IMR-90 (cell line): ENCODE results near the gene OVCA2. TPM values are rescaled to one million over a fixed set of nuclear protein-coding genes. Genes with fewer than 3 reads are reported as not detected.

Experiments used
- ATAC-seq: fragments of 200-7000 bp; cut with Tn5 transposase; 2 replicates; pipeline ENCODE4 v1.9.1; 2020; ENCODE audit warnings: low read depth, mild to moderate bottlenecking, moderate library complexity
- BruUV-seq: library from RNA; stranded (reverse); fragments of 400-500 nt; replicated peaks from 2 replicates; lab custom pipeline; 2021; lab: Mats Ljungman, UMichigan
- CTCF ChIA-PET: fragments of 300-600 bp; formaldehyde crosslinking; extraction: SDS; loops from one replicate; lab custom pipeline; 2021; ENCODE audit warnings: antibody characterized with exemption; lab: Yijun Ruan, JAX
- POLR2A ChIA-PET: fragments of 300-600 bp; sonication (Branson Sonifier 250); formaldehyde crosslinking; loops from one replicate; lab custom pipeline; 2022; ENCODE audit warnings: antibody characterized with exemption; ENCODE audit not compliant: unreplicated experiment; lab: Charles Lee
- DNase-seq: peaks from one replicate; pipeline ENCODE4 v3.0.0; 2013
- H2AFZ ChIP-seq: replicated peaks from 2 replicates; pipeline ENCODE3; 2013; ENCODE audit warnings: low read length, mild to moderate bottlenecking; ENCODE audit not compliant: poor library complexity
- H2AK5ac ChIP-seq: 2 replicates; pipeline ENCODE4 v1.6.1; 2013; ENCODE audit warnings: low read depth, low read length, inconsistent platforms
- H2AK9ac ChIP-seq: replicated peaks from 2 replicates; pipeline ENCODE3; 2013; ENCODE audit warnings: mild to moderate bottlenecking, low read depth, low read length, moderate library complexity; ENCODE audit not compliant: poor library complexity
- H2BK120ac ChIP-seq: 2 replicates; pipeline ENCODE4 v1.6.1; 2013; ENCODE audit warnings: low read depth, low read length, inconsistent platforms
- H2BK15ac ChIP-seq: 3 replicates; pipeline ENCODE4 v1.6.1; 2013; ENCODE audit warnings: low read depth, low read length, inconsistent platforms
- H2BK20ac ChIP-seq: 2 replicates; pipeline ENCODE4 v1.6.1; 2013; ENCODE audit warnings: low read depth, mild to moderate bottlenecking, inconsistent platforms, low read length, moderate library complexity
- H2BK5ac ChIP-seq: 2 replicates; pipeline ENCODE4 v1.6.1; 2013; ENCODE audit warnings: mild to moderate bottlenecking, low read depth, low read length, inconsistent platforms; ENCODE audit not compliant: poor library complexity, severe bottlenecking
- H3K14ac ChIP-seq: replicated peaks from 2 replicates; pipeline ENCODE4 v1.6.1; 2013; ENCODE audit warnings: low read depth, low read length, inconsistent platforms
- H3K18ac ChIP-seq: 2 replicates; pipeline ENCODE4 v1.6.1; 2013; ENCODE audit warnings: low read depth, low read length, control low read depth
- H3K23ac ChIP-seq: 2 replicates; pipeline ENCODE4 v1.6.1; 2013; ENCODE audit warnings: low read depth, low read length, inconsistent platforms
- H3K27ac ChIP-seq: 2 replicates; pipeline ENCODE4 v1.5.1; 2013; ENCODE audit warnings: mild to moderate bottlenecking, control low read depth, low read length; ENCODE audit not compliant: insufficient read depth
- H3K27me3 ChIP-seq: 2 replicates; pipeline ENCODE4 v1.6.1; 2013; ENCODE audit warnings: low read length; ENCODE audit not compliant: control insufficient read depth, insufficient read depth
- H3K36me3 ChIP-seq: 2 replicates; pipeline ENCODE4 v1.6.1; 2013; ENCODE audit warnings: low read length, mixed read lengths; ENCODE audit not compliant: control insufficient read depth, insufficient read depth
- H3K4ac ChIP-seq: 2 replicates; pipeline ENCODE4 v1.6.1; 2013; ENCODE audit warnings: low read depth, low read length, inconsistent platforms
- H3K4me1 ChIP-seq: 2 replicates; pipeline ENCODE4 v1.6.1; 2013; ENCODE audit warnings: low read length, mixed read lengths; ENCODE audit not compliant: control insufficient read depth, insufficient read depth
- H3K4me2 ChIP-seq: 2 replicates; pipeline ENCODE4 v1.6.1; 2013; ENCODE audit warnings: low read depth, mild to moderate bottlenecking, control low read depth, low read length, moderate library complexity
- H3K4me3 ChIP-seq: 2 replicates; pipeline ENCODE4 v1.5.1; 2013; ENCODE audit warnings: low read depth, mild to moderate bottlenecking, control low read depth, low read length, moderate library complexity; ENCODE audit not compliant: insufficient read depth
- H3K56ac ChIP-seq: 2 replicates; pipeline ENCODE4 v1.6.1; 2013; ENCODE audit warnings: low read length, inconsistent platforms; ENCODE audit not compliant: insufficient read depth; ENCODE audit errors: extremely low read depth
- H3K79me1 ChIP-seq, 2 experiments: 2 replicates each; pipeline ENCODE4 v1.6.1; 2013; ENCODE audit warnings: low read length in 2 of 2, inconsistent platforms in 1 of 2, low read depth in 1 of 2
- H3K9ac ChIP-seq: 2 replicates; pipeline ENCODE4 v1.6.1; 2013; ENCODE audit warnings: low read depth, low read length, control low read depth
- H3K9me1 ChIP-seq: 2 replicates; pipeline ENCODE4 v1.6.1; 2013; ENCODE audit warnings: low read length, inconsistent platforms; ENCODE audit not compliant: insufficient read depth
- H3K9me3 ChIP-seq: 2 replicates; pipeline ENCODE4 v1.6.1; 2013; ENCODE audit warnings: low read length; ENCODE audit not compliant: control insufficient read depth, insufficient read depth
- H4K20me1 ChIP-seq: 2 replicates; pipeline ENCODE4 v1.6.1; 2013; ENCODE audit warnings: low read length, inconsistent platforms; ENCODE audit not compliant: insufficient read depth
- H4K5ac ChIP-seq: 2 replicates; pipeline ENCODE4 v1.6.1; 2013; ENCODE audit warnings: mild to moderate bottlenecking, low read depth, low read length, control low read depth
- H4K8ac ChIP-seq, 2 experiments: 2 replicates each; pipeline ENCODE4 v1.6.1; 2013; ENCODE audit warnings: low read depth in 2 of 2, low read length in 2 of 2, control low read depth in 1 of 2, inconsistent platforms in 1 of 2
- H4K91ac ChIP-seq: 2 replicates; pipeline ENCODE4 v1.6.1; 2013; ENCODE audit warnings: low read depth, low read length, inconsistent platforms; ENCODE audit not compliant: insufficient read depth
- BHLHE40 ChIP-seq: fragments of 150-350 bp; IDR thresholded peaks from 2 replicates; pipeline ENCODE4 v1.6.1; 2016; ENCODE audit warnings: mild to moderate bottlenecking, low read depth, low read length
- CEBPB ChIP-seq: IDR thresholded peaks from 2 replicates; pipeline ENCODE4 v1.6.1; 2012; ENCODE audit warnings: low read depth, low read length, improper control_type of control experiment
- CHD1 ChIP-seq: IDR thresholded peaks from 2 replicates; pipeline ENCODE4 v1.6.1; 2012; ENCODE audit warnings: low read depth, low read length, improper control_type of control experiment
- FOS ChIP-seq: fragments of 150-350 bp; IDR thresholded peaks from 2 replicates; pipeline ENCODE4 v1.6.1; 2016; ENCODE audit warnings: low read depth, low read length
- MAFK ChIP-seq: IDR thresholded peaks from 2 replicates; pipeline ENCODE4 v1.6.1; 2012; ENCODE audit warnings: low read depth, low read length, improper control_type of control experiment
- MAZ ChIP-seq: IDR thresholded peaks from 2 replicates; pipeline ENCODE4 v1.6.1; 2012; ENCODE audit warnings: low read depth, mild to moderate bottlenecking, low read length, improper control_type of control experiment, moderate library complexity, borderline replicate concordance
- MXI1 ChIP-seq: IDR thresholded peaks from 2 replicates; pipeline ENCODE4 v1.6.1; 2012; ENCODE audit warnings: low read depth, mild to moderate bottlenecking, low read length, moderate library complexity, borderline replicate concordance
- NFE2L2 ChIP-seq: fragments of 150-350 bp; IDR thresholded peaks from 2 replicates; pipeline ENCODE4 v1.6.1; 2016; ENCODE audit warnings: low read depth, mild to moderate bottlenecking, low read length
- POLR2A ChIP-seq: IDR thresholded peaks from 2 replicates; pipeline ENCODE4 v1.6.1; 2012; ENCODE audit warnings: mild to moderate bottlenecking, low read depth, low read length
- RAD21 ChIP-seq: IDR thresholded peaks from 2 replicates; pipeline ENCODE4 v1.6.1; 2012; ENCODE audit warnings: low read length, improper control_type of control experiment
- RCOR1 ChIP-seq: IDR thresholded peaks from 2 replicates; pipeline ENCODE4 v1.6.1; 2012; ENCODE audit warnings: mild to moderate bottlenecking, low read length, improper control_type of control experiment; ENCODE audit not compliant: insufficient replicate concordance
- RFX5 ChIP-seq: IDR thresholded peaks from 2 replicates; pipeline ENCODE4 v1.8.0; 2012; ENCODE audit warnings: low read depth, mild to moderate bottlenecking, low read length, moderate library complexity
- SMC3 ChIP-seq: fragments of 150-350 bp; IDR thresholded peaks from 2 replicates; pipeline ENCODE4 v1.6.1; 2016; ENCODE audit warnings: low read depth, mild to moderate bottlenecking, antibody characterized with exemption, low read length, moderate library complexity
- WGBS, 2 experiments: methylation state at CpG; one replicate each; pipeline versions ENCODE4 v1.1.5 to v1.1.7; 2013; ENCODE audit warnings: missing lambda C conversion rate in 2 of 2; ENCODE audit not compliant: insufficient read length in 1 of 2; ENCODE audit errors: extremely low coverage in 2 of 2; 5-methylcytosine and 5-hydroxymethylcytosine counted together
- dilution Hi-C: fragments of 300-500 bp; cut with HindIII; formaldehyde crosslinking; loops from one replicate; pipeline ENCODE4 v1.14.3; 2018; ENCODE audit warnings: low sequenced_read_pairs; ENCODE audit not compliant: unreplicated experiment
- in situ Hi-C: fragments of 300-500 bp; cut with MboI; formaldehyde crosslinking; loops from 3 replicates; pipeline ENCODE4 v1.14.3; 2019; ENCODE audit warnings: low sequenced_read_pairs, inconsistent platforms, mixed read lengths
- intact Hi-C: fragments of 100-400 bp; cut with micrococcal nuclease; formaldehyde crosslinking; loops from 2 replicates; pipeline ENCODE4 v1.10.0; 2022
- polyA plus RNA-seq, 3 experiments: library from polyadenylated mRNA; depleted of rRNA; stranded (reverse); fragments of >200 nt; gene quantifications; 2 replicates each; pipeline ENCODE4 v1.2.3, GENCODE V29; 2012; ENCODE audit warnings: low replicate concordance in 1 of 3
- total RNA-seq: library from RNA; depleted of rRNA; stranded (reverse); fragments of >200 nt; gene quantifications from 2 replicates; pipeline ENCODE4 v1.2.3, GENCODE V29; 2012
- TF ChIP-seq, protein P1 (sequence below): fragments of 150-350 bp; IDR thresholded peaks from 2 replicates; pipeline ENCODE4 v1.6.1; 2016; ENCODE audit warnings: low read depth, mild to moderate bottlenecking, low read length, moderate library complexity, borderline replicate concordance
- TF ChIP-seq, protein P2 (sequence below): conservative IDR thresholded peaks from 2 replicates; pipeline ENCODE4 v1.5.1; 2012; ENCODE audit warnings: mild to moderate bottlenecking, low read depth, low read length, improper control_type of control experiment

OVCA2 gene
- total and polyA plus RNA-seq, 2 of the 4 experiments (the other 2 are of a cell fraction), result 38.7 to 46.9 TPM

DNA sequence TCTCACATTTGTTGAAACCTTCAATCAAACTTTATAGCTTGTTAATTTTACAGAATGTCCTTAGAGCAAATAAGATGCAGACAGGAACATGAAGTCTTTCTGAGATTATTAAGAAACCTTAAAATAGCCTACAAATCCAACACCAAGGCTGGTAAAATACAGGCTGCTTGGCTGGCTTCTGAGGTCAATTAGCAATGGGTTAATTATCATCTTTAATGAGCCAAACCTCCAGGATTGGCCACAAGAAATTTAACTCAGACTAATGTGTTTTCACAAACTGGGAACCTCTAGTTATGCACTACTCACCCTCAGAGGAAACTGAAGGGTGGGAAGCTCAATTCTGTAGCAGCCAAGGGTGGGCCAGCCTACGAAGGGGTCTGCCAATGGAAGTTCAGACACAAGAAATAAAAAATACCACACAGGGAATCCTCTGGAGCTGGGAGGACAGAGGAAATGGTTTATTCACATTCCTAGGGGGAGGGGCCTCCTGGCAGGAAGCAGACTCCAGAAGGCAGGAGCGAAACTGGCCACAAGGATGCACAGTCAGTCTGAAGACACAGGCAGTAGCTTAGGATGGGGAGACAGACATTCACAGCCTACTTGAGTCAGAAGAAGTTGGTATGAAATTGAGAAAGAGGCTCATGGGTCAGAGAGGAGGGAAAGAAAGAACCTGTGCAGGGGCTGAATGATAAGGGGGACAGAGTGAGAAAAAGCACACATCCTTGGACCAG lies 49.1 kb downstream of the OVCA2 start:
- H4K91ac ChIP-seq, result peak overlapping the region; percentile 88
- H3K18ac ChIP-seq, result peak overlapping the region; percentile 67; the same call in 1 of the 2 replicates
- ChIA-PET CTCF (interaction anchor here (0.9 to 3.3 kb wide), 6 partner anchors 11 to 154 kb away, joined by 3 to 15 read pairs (median 4); no protein-coding TSS in a partner anchor), POLR2A (no interaction called here)
- H3K9me3 ChIP-seq, result no peaks in the 10 kb centered on the region
- no TSS peak for BruUV-seq
- H3K9me1 ChIP-seq, result peaks cover 35% of the 10 kb centered on the region
- no peaks in the 10 kb centered on the region for H3K27me3 ChIP-seq
- in situ Hi-C loops (no loop called here), intact Hi-C loops (loop anchor here (1.0 kb wide), 1 partner anchor 153 kb away; no protein-coding TSS in a partner anchor), dilution Hi-C loops (no loop called here)
- H3K9ac ChIP-seq, result peak overlapping the region; percentile 61; the same call in 1 of the 2 replicates
- H3K4me3 ChIP-seq, result no peak overlapping the region
- peak overlapping the region; percentile 84 to 95 for H4K8ac ChIP-seq
- H4K5ac ChIP-seq, result peak overlapping the region; percentile 70; the same call in 1 of the 2 replicates
- peak overlapping the region; percentile 84 for H2AK5ac ChIP-seq
- H4K20me1 ChIP-seq, result no peaks in the 10 kb centered on the region; the same call in 1 of the 2 replicates
- peak overlapping the region; percentile 90 for H2BK5ac ChIP-seq
- peak overlapping the region; percentile 82 for H2BK20ac ChIP-seq
- H3K4ac ChIP-seq, result peak overlapping the region; percentile 93
- H3K4me2 ChIP-seq, result peak overlapping the region; percentile 26
- no peak overlapping the region for H2AK9ac ChIP-seq
- ATAC-seq (peak; percentile 90), DNase-seq (peak; percentile 97)
- peak overlapping the region; percentile 95 for H3K14ac ChIP-seq
- H2AFZ ChIP-seq, result peak overlapping the region; percentile 70
- H3K56ac ChIP-seq, result peak overlapping the region; percentile 76
- TF ChIP-seq MAFK, result 0 out of 2 replicates have a peak, but pooled peaks have one; percentile 29
- TF ChIP-seq, protein P1, sequence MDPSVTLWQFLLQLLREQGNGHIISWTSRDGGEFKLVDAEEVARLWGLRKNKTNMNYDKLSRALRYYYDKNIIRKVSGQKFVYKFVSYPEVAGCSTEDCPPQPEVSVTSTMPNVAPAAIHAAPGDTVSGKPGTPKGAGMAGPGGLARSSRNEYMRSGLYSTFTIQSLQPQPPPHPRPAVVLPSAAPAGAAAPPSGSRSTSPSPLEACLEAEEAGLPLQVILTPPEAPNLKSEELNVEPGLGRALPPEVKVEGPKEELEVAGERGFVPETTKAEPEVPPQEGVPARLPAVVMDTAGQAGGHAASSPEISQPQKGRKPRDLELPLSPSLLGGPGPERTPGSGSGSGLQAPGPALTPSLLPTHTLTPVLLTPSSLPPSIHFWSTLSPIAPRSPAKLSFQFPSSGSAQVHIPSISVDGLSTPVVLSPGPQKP, result no peak
- peak; percentile 100 for TF ChIP-seq MAZ
- peak; percentile 85 for TF ChIP-seq CEBPB
- peak; percentile 55 for TF ChIP-seq SMC3
- no peak; the same call in 1 of the 2 replicates for TF ChIP-seq BHLHE40
- TF ChIP-seq, protein P2, sequence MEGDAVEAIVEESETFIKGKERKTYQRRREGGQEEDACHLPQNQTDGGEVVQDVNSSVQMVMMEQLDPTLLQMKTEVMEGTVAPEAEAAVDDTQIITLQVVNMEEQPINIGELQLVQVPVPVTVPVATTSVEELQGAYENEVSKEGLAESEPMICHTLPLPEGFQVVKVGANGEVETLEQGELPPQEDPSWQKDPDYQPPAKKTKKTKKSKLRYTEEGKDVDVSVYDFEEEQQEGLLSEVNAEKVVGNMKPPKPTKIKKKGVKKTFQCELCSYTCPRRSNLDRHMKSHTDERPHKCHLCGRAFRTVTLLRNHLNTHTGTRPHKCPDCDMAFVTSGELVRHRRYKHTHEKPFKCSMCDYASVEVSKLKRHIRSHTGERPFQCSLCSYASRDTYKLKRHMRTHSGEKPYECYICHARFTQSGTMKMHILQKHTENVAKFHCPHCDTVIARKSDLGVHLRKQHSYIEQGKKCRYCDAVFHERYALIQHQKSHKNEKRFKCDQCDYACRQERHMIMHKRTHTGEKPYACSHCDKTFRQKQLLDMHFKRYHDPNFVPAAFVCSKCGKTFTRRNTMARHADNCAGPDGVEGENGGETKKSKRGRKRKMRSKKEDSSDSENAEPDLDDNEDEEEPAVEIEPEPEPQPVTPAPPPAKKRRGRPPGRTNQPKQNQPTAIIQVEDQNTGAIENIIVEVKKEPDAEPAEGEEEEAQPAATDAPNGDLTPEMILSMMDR, result peak; percentile 55
- TF ChIP-seq NFE2L2, result peak; percentile 85
- peak; percentile 57 for TF ChIP-seq POLR2A
- TF ChIP-seq MXI1, result 0 out of 2 replicates have a peak, but pooled peaks have one; percentile 25
- TF ChIP-seq RAD21, result peak; percentile 74
- no peak for TF ChIP-seq RFX5
- TF ChIP-seq RCOR1, result peak; percentile 84
- no peak for TF ChIP-seq CHD1
- TF ChIP-seq FOS, result no peak
- 0% methylated on average over 1 of the region's 2 CpGs; no CpG with 5 or more reads in 1 of the 2 experiments for WGBS, 2 experiments
- peaks cover 13 to 76% of the 10 kb centered on the region in 2 experiments; a peak in 3 of 4 replicates for H3K79me1 ChIP-seq
- H2BK120ac ChIP-seq, result peak overlapping the region; percentile 90
- H3K27ac ChIP-seq, result peak overlapping the region; percentile 79
- peaks cover 18% of the 10 kb centered on the region for H3K4me1 ChIP-seq
- peak overlapping the region; percentile 85 for H3K23ac ChIP-seq
- no peaks in the 10 kb centered on the region; the same call in 1 of the 2 replicates for H3K36me3 ChIP-seq
- peak overlapping the region; percentile 72; the same call in 2 of the 3 replicates for H2BK15ac ChIP-seq
